Stomach smooth muscle (tissue), 2 donors: ENCODE measurements around the gene SLC22A6.

ENCODE experiments used
- H3K27ac ChIP-seq: one replicate; pipeline ENCODE4 v1.7.0; 2013; ENCODE audit warnings: mild to moderate bottlenecking, low read length, inconsistent platforms
- H3K27me3 ChIP-seq, 2 donors: one replicate each; pipeline ENCODE4 v1.7.0; 2013; ENCODE audit warnings: low read length in 2 of 2; ENCODE audit not compliant: insufficient read depth in 2 of 2, control insufficient read depth in 1 of 2
- H3K36me3 ChIP-seq, 2 donors: one replicate each; pipeline ENCODE4 v1.7.0; 2013; ENCODE audit warnings: low read length in 2 of 2; ENCODE audit not compliant: control insufficient read depth in 2 of 2, insufficient read depth in 2 of 2
- H3K4me1 ChIP-seq: one replicate; pipeline ENCODE4 v1.7.0; 2013; ENCODE audit warnings: low read length; ENCODE audit not compliant: control insufficient read depth, insufficient read depth
- H3K4me3 ChIP-seq, 2 donors: one replicate each; pipeline ENCODE4 v1.7.0; 2013; ENCODE audit warnings: low read length in 2 of 2
- H3K9ac ChIP-seq, 2 donors: one replicate each; pipeline ENCODE4 v1.7.0; 2013; ENCODE audit warnings: low read length in 2 of 2, mild to moderate bottlenecking in 1 of 2
- H3K9me3 ChIP-seq, 2 donors: one replicate each; pipeline ENCODE4 v1.7.0; 2013; ENCODE audit warnings: low read length in 2 of 2; ENCODE audit not compliant: control insufficient read depth in 2 of 2
- donor health status: healthy.
- donor health status: Pancreatic carcinoma.

Gene SLC22A6

DNA sequence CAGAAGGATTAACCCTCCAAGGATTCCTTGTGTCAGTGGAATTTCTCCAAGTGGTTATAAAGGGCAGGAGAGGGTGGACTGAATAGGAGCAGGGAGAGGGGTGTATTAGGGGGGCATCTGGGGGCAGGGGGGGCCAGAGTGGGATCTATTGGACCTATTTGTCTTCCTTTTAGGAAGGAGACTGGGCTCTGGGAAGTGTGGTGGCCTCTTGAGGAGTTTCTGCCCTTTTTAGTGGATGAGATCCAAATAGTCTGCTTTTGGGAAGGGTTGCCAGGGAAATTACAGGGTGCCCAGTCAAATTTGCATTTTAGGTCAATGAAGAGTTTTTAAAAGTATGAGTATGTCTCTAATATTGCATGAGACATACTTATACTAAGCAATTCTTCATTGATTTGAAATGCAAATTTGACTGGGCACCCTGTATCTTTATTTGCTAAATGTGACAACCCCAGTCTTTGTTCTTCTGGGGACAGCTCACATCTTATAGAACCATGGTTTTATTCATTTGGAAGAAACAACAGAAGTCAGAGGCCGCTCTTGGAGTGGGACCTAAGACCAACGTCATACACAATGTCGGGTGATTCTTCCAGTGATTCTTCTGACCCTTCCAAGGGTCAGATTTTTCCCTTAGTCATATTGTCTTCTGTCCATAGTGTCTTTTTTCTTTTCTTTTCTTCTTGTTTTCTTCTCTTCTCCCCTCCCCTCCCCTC, 429 bp upstream of the SLC22A6 start:
- Histone ChIP-seq H3K4me3 (no peak overlapping the region), H3K4me1 (no peaks in the 10 kb centered on the region), H3K9me3 (no peaks in the 10 kb centered on the region), H3K9ac (no peak overlapping the region), H3K27ac (no peak overlapping the region), H3K36me3 (no peaks in the 10 kb centered on the region), H3K27me3 (peaks cover 0 to 2% of the 10 kb centered on the region in 2 donors)

DNA sequence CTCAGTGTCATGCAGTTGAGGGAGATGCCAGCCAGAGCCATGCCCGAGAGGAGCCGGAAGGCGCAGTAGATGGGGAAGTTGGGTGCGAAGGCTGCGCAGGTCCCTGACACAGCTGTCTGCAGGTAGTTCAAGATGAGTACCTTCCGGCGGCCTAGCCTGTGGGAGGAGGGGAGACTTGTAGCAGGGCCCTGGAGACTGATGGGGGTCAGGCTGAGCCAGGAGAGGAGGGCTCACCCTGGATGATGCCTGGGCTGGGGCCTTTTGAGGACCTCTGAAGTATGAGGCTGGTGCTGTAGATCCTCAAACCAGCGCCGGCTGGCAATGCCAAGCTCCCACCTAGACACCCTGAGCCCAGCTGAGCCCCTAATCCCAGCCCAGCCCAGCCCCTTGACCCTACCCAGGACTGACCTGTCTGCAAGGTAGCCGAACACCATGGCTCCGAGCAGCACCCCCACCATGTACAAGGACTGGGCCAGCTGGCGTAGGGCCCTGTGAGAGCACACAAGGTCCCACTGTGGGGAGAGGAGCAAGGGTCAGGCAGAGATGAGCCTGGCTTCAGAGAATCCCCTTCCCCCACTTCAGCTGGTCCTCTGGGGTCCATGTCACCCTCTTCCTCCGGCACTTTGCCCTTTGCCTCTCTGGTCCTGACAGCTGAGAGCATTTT, 1.1 kb downstream of the SLC22A6 start:
- no peaks in the 10 kb centered on the region for H3K9me3 ChIP-seq
- H3K9ac ChIP-seq: no peak overlapping the region
- H3K4me3 ChIP-seq: no peak overlapping the region
- no peaks in the 10 kb centered on the region for H3K36me3 ChIP-seq
- H3K4me1 ChIP-seq: no peaks in the 10 kb centered on the region
- no peak overlapping the region for H3K27ac ChIP-seq
- peaks cover 0 to 2% of the 10 kb centered on the region in 2 donors for H3K27me3 ChIP-seq

DNA sequence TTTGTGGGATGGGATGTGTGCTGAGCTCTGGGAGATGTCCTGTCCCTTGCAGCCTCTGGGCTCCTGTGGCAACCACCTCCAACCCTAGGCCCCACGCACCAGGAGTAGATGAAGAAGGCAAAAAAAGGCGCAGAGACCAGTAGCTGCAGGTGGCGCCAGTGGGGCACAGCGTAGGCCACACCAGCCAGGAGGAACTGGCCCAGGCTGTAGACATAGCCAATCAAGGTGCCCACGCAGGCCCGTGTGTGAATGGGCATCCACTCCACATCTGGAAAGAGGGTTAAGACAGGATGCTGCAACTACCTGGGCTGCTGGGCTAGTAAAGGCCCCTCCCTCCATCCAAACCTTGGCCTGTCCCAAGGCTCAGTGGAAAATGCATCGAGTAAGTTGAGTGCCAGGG, 3.0 kb downstream of the SLC22A6 start:
- H3K9ac ChIP-seq: no peak overlapping the region
- no peaks in the 10 kb centered on the region for H3K9me3 ChIP-seq
- H3K4me3 ChIP-seq: no peak overlapping the region
- H3K27me3 ChIP-seq: peaks cover 0 to 2% of the 10 kb centered on the region in 2 donors
- no peak overlapping the region for H3K27ac ChIP-seq
- H3K4me1 ChIP-seq: no peaks in the 10 kb centered on the region
- H3K36me3 ChIP-seq: no peaks in the 10 kb centered on the region

DNA sequence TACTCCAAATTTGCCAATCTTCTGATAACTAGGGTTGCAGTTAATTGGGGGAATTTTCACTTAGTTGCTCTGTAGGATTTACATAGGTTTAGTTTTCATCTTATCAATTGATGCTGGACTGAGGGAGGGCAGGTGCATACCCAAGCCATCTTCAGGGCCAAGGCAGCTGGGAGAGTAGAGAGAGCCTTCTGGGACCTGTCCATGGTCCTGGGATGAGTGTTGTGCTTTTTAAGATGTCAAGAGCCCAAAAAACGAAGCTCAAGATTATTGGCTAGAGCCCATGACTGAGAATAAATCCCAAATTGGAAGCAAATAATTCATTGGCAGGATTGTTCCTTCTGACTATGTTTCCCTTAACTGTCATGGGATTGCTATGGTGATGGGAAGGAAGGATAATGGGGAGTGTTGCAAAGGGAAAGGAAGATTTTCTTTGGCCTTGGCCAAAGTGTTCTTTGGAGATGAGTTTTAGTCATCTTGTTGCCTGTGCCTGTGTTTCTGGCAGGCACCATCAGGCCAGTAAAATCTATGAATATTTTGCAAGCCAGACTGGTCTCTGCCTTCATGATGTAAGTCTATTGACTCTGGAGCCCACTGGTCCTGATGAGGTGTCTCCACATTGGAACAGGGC, 4.5 kb downstream of the SLC22A6 start:
- H3K27ac ChIP-seq: no peak overlapping the region
- H3K4me1 ChIP-seq: no peaks in the 10 kb centered on the region
- peaks cover 0 to 5% of the 10 kb centered on the region in 2 donors for H3K27me3 ChIP-seq
- no peaks in the 10 kb centered on the region for H3K36me3 ChIP-seq
- no peaks in the 10 kb centered on the region for H3K9me3 ChIP-seq
- no peak overlapping the region for H3K9ac ChIP-seq
- no peak overlapping the region for H3K4me3 ChIP-seq

DNA sequence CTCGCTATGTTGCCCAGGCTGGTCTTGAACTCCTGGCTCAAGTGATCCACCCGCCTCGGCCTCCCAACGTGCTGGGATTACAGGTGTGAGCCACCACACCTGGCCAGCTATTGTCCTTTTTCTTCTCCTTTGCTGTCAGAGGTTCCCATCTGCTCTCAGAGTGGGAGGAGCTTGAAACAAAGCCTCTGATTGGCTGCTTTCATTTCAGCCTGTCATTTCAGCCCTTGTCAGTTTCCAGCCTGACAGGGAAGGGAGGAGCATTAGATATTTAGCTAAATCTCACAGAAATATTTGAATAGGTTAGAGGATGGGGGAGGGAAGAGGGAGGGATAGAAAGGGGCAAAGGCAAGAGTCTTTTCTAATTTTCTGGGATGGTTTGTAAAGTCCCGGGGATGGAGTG, 8.7 kb downstream of the SLC22A6 start:
- no peak overlapping the region for H3K9ac ChIP-seq
- no peak overlapping the region for H3K27ac ChIP-seq
- H3K36me3 ChIP-seq: no peaks in the 10 kb centered on the region
- H3K9me3 ChIP-seq: no peaks in the 10 kb centered on the region
- H3K4me3 ChIP-seq: no peak overlapping the region
- H3K4me1 ChIP-seq: peaks cover 2% of the 10 kb centered on the region
- H3K27me3 ChIP-seq: peaks cover 0 to 6% of the 10 kb centered on the region in 2 donors

DNA sequence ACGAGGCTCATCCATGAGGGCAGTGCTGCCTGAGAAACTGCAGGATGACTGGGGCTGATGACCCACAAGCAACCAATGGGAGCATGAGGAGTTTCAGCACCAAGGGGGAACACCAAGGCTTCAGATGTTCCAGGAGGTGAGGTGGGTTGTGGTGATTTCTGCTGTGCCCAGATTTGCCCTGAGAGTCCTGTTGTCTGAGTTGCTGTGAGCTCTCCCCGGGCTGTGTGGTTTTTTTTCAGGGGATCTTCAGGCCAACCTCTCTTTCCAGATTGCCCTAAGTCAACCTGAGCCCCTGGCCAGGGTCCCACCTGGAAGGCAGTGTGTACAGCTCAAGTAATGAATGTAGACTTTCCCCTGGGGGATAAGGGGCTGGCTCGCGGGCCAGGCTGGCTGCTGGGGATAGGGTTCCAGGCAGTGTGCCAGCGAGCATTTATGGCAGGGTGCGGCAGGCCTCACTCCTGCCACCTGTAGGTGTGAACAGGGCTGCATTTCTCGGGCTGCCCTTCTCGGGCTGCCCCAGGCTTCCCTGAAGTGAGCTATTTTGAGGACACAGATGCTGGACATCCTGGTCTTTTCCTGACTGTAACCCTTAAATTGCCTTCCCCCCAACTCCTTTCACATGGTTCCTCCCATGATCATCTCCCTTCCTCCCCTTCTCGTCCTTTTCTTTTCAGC, 9.8 kb downstream of the SLC22A6 start:
- Histone ChIP-seq H3K4me3 (no peak overlapping the region), H3K4me1 (peaks cover 2% of the 10 kb centered on the region), H3K9me3 (no peaks in the 10 kb centered on the region), H3K27ac (no peak overlapping the region), H3K27me3 (peaks cover 0 to 6% of the 10 kb centered on the region in 2 donors), H3K9ac (no peak overlapping the region), H3K36me3 (no peaks in the 10 kb centered on the region)

DNA sequence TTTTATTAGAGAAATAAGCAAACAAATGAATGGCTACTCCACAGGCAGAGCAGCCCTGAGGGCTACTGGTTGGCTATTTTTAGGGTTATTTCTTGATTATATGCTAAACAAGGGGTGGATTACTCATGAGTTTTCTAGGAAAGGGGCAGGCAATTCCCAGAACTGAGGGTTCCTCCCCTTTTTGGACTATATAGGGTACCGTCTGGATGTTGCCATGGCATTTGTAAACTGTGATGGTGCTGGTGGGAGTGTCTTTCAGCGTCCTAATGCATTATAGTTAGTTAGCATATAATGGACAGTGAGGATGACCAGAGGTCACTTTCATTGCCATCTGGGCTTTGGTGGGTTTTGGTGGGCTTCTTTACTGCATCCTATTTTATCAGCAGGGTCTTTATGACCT, 19.2 kb downstream of the SLC22A6 start:
- Histone ChIP-seq H3K9ac (no peak overlapping the region), H3K9me3 (no peaks in the 10 kb centered on the region), H3K27me3 (no peaks in the 10 kb centered on the region), H3K27ac (no peak overlapping the region), H3K4me1 (no peaks in the 10 kb centered on the region), H3K36me3 (no peaks in the 10 kb centered on the region), H3K4me3 (no peak overlapping the region)

DNA sequence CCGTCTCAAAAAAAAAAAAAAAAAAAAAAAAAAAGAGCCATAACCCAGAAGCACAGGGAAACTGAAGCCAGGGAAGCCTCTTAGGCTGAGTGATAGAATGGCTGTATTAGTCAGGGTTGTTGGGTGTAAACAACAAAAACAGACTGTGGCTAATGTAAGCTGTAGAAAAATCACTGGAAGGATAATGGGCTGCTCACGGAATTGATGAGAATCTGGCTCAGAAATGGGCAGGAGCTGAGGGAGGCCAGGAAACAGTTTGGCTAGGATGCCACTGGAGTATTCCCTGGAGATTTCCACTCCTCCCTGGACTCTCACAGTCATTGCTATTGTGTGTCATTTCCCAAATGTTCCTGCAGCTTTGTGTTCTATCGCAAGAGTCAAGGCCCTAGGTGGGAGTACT, 22.4 kb downstream of the SLC22A6 start:
- H3K27ac ChIP-seq: no peak overlapping the region
- no peaks in the 10 kb centered on the region for H3K27me3 ChIP-seq
- H3K9ac ChIP-seq: no peak overlapping the region
- no peaks in the 10 kb centered on the region for H3K36me3 ChIP-seq
- peaks cover 9% of the 10 kb centered on the region for H3K4me1 ChIP-seq
- no peak overlapping the region for H3K4me3 ChIP-seq
- no peaks in the 10 kb centered on the region for H3K9me3 ChIP-seq

DNA sequence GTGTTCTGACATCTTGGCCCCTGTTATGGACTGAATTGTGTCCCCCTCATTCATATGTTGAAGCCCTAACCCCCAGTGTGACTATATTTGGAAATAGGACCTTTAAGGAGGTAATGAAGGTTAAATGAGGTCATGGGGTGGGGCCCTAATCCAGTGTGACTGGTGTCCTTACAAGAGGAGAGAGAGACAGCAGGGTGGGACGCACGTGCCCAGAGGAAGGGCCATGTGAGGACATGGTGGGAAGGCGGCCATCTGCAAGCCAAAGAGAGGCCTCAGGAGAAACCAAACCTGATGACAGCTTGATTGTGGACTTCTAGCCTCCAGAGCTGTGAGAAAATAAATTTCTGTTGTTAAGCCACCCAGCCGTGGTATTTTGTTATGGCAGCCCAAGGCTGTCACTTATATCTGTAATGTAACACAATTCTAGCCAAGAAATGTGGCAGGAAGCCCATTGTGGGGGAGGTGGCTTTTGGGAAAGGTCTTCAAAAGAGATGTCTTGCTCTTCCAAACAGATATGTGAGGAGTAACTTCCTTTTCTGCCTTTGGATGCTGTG, 23.7 kb downstream of the SLC22A6 start:
- no peak overlapping the region for H3K9ac ChIP-seq
- no peaks in the 10 kb centered on the region for H3K9me3 ChIP-seq
- H3K27me3 ChIP-seq: no peaks in the 10 kb centered on the region
- peaks cover 9% of the 10 kb centered on the region for H3K4me1 ChIP-seq
- H3K36me3 ChIP-seq: no peaks in the 10 kb centered on the region
- no peak overlapping the region for H3K4me3 ChIP-seq
- H3K27ac ChIP-seq: no peak overlapping the region

DNA sequence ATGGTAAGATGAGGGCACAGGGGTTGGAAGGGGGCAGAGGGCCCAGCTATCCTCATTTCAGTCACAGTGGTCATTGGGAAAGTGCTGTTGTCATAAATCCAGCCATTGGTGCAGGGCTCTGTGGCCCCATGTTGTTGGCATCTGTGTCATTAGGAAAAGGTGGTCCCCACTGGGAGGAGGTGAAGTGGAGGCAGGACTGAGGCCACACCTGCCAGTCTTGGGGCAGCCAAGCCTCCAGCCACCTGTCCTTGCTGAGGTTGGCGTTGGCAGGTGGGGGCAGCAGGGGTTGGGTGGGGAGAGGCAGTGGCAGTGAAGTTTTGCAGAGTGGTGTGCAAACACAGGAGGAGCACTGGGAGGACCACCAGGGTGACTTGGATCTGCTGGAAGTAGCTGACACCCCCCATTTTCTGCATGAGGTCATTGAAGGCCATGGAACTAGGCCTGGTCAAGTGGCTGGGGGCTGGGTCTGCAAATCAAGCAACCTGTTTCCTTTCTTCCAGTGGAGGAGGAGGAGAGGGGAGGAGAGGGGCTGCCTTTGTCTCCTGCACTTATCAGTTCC, 25.3 kb downstream of the SLC22A6 start:
- Histone ChIP-seq H3K27me3 (no peaks in the 10 kb centered on the region), H3K4me1 (peaks cover 9% of the 10 kb centered on the region), H3K4me3 (no peak overlapping the region), H3K9ac (no peak overlapping the region), H3K27ac (no peak overlapping the region), H3K9me3 (no peaks in the 10 kb centered on the region), H3K36me3 (no peaks in the 10 kb centered on the region)
